WERI-Rb-1 (cell line): ENCODE data around the gene UBE2J2.

ENCODE experiments used
- DNase-seq: peaks from one replicate; pipeline ENCODE4 v3.0.0-alpha.2; 2020
- H3K27ac ChIP-seq: fragments of 250-450 bp; sonication (Bioruptor Pico); 2 replicates; pipeline ENCODE4 v1.5.1; 2020; ENCODE audit warnings: mild to moderate bottlenecking, moderate library complexity
- H3K27me3 ChIP-seq: fragments of 250-450 bp; sonication (Bioruptor Pico); 2 replicates; pipeline ENCODE4 v1.5.1; 2021; ENCODE audit warnings: mild to moderate bottlenecking, low read depth, moderate library complexity; ENCODE audit not compliant: insufficient read depth, severe bottlenecking
- H3K36me3 ChIP-seq: fragments of 250-450 bp; sonication (Bioruptor Pico); 2 replicates; pipeline ENCODE4 v1.5.1; 2020; ENCODE audit warnings: mild to moderate bottlenecking, moderate library complexity
- H3K4me3 ChIP-seq: 2 replicates; pipeline ENCODE4 v1.5.1; 2011; ENCODE audit warnings: low read depth, mild to moderate bottlenecking, control low read depth, low read length
- H3K9me3 ChIP-seq: fragments of 250-450 bp; sonication (Bioruptor Pico); 2 replicates; pipeline ENCODE4 v1.5.1; 2021; ENCODE audit warnings: mild to moderate bottlenecking, moderate library complexity; ENCODE audit not compliant: severe bottlenecking
- CTCF ChIP-seq: IDR thresholded peaks from 2 replicates; pipeline ENCODE4 v1.5.1; 2011; ENCODE audit warnings: low read depth, mild to moderate bottlenecking, control low read depth, inconsistent platforms, low read length

Gene UBE2J2

GRCh38 chr1:1310476-1311053 is 36.9 kb upstream of the UBE2J2 start:
- Histone ChIP-seq H3K27ac (peak overlapping the region; percentile 99), H3K4me3 (no peak overlapping the region), H3K9me3 (no peaks in the 10 kb centered on the region), H3K27me3 (no peaks in the 10 kb centered on the region), H3K36me3 (peaks cover 74% of the 10 kb centered on the region)
- no peak for DNase-seq
- TF ChIP-seq CTCF, result no peak

GRCh38 chr1:1310109-1310385 is 36.4 kb upstream of the UBE2J2 start:
- Histone ChIP-seq H3K9me3 (no peaks in the 10 kb centered on the region), H3K27me3 (no peaks in the 10 kb centered on the region), H3K4me3 (peak overlapping the region; percentile 83; the same call in 1 of the 2 replicates), H3K36me3 (peaks cover 70% of the 10 kb centered on the region), H3K27ac (peak overlapping the region; percentile 99)
- no peak for TF ChIP-seq CTCF
- DNase-seq, result no peak

- DNase-seq, result peak; percentile 47
- Histone ChIP-seq H3K4me3 (peak overlapping the region; percentile 83), H3K36me3 (peaks cover 64% of the 10 kb centered on the region), H3K27ac (peak overlapping the region; percentile 99), H3K9me3 (no peaks in the 10 kb centered on the region), H3K27me3 (no peaks in the 10 kb centered on the region)
- no peak for TF ChIP-seq CTCF
These were observed 35.8 kb upstream of the UBE2J2 start for GRCh38 chr1:1309251-1310108.

GRCh38 chr1:1308756-1309250 is 35.1 kb upstream of the UBE2J2 start:
- TF ChIP-seq CTCF, result no peak
- H3K4me3 ChIP-seq, result peak overlapping the region; percentile 83
- H3K9me3 ChIP-seq, result no peaks in the 10 kb centered on the region
- peak overlapping the region; percentile 99 for H3K27ac ChIP-seq
- no peaks in the 10 kb centered on the region for H3K27me3 ChIP-seq
- H3K36me3 ChIP-seq, result peaks cover 57% of the 10 kb centered on the region
- DNase-seq, result no peak

GRCh38 chr1:1307923-1308755 is 34.5 kb upstream of the UBE2J2 start, which contains the start of the genes ACAP3 and PUSL1:
TSS of gene ACAP3 (minus strand) at chr1:1307930. CDS start at chr1:1307815, 115 bp downstream.
TSS of gene PUSL1 (plus strand) at chr1:1308597. CDS start at chr1:1308644, 47 bp downstream.
- H3K4me3 ChIP-seq, result peak within 1 kb of the TSS; percentile 97
- no peak for TF ChIP-seq CTCF
- peak; percentile 88 for DNase-seq
- H3K27ac ChIP-seq, result peak within 1 kb of the TSS; percentile 99
- H3K36me3 ChIP-seq, result peaks cover 51% of the 10 kb centered on the region
- no peaks in the 10 kb centered on the region for H3K9me3 ChIP-seq
- H3K27me3 ChIP-seq, result no peaks in the 10 kb centered on the region
